Spleen (tissue), 7 donors: ENCODE data around the gene REV3L.

Experiments
- POLR2A ChIP-seq, 3 donors: fragments of 450-650 bp; IDR thresholded peaks; one replicate each; pipeline ENCODE4 v1.5.1; 2017; ENCODE audit warnings: antibody characterized with exemption in 3 of 3, mild to moderate bottlenecking in 1 of 3
- TF ChIP-seq, protein P1 (sequence below), 11 experiments: fragments of 200-600 bp in 7 of 11; fragments of 450-650 bp in 4 of 11; sonication (generic) in 4 of 11; IDR thresholded peaks in 8 of 11; conservative IDR thresholded peaks in 3 of 11; 1 replicate in 7 of 11; 2 replicates in 4 of 11; pipeline versions ENCODE4 v1.4.0 to v1.8.0; 2016 to 2021; ENCODE audit warnings: antibody characterized with exemption in 11 of 11, inconsistent platforms in 4 of 11, mild to moderate bottlenecking in 1 of 11
- donor health status: DM: no; HTN: no; CAD: no; lungs with moderate emphysema.
- donor health status: DM: no; HTN: no; CAD: no.
- donor health status: DM: no; HTN: no; CAD: no.

DNA sequence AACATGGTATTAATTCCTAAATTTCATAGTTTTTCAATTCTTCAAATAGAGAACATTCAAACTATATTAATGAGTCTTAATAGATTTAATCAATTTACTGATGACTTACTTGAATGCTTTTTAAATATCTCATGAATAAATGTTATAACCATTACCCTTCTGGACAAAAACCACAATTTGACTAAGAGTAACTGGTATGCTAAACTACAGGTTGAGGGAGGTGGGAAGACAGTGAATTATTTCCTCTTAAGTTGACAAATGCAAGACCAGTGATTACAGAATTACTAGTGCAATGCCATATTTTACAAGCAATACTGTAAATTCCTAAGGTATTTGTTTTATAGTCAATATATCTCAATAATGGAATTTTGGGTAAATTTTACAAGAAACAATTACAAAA is 65.1 kb downstream of the REV3L start:
- TF ChIP-seq, protein P1, sequence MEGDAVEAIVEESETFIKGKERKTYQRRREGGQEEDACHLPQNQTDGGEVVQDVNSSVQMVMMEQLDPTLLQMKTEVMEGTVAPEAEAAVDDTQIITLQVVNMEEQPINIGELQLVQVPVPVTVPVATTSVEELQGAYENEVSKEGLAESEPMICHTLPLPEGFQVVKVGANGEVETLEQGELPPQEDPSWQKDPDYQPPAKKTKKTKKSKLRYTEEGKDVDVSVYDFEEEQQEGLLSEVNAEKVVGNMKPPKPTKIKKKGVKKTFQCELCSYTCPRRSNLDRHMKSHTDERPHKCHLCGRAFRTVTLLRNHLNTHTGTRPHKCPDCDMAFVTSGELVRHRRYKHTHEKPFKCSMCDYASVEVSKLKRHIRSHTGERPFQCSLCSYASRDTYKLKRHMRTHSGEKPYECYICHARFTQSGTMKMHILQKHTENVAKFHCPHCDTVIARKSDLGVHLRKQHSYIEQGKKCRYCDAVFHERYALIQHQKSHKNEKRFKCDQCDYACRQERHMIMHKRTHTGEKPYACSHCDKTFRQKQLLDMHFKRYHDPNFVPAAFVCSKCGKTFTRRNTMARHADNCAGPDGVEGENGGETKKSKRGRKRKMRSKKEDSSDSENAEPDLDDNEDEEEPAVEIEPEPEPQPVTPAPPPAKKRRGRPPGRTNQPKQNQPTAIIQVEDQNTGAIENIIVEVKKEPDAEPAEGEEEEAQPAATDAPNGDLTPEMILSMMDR (IDR thresholded peaks at IDR 0.05 in 8 of 11, conservative IDR thresholded peaks at IDR 0.05 in 3 of 11), result no peak
- TF ChIP-seq POLR2A (IDR thresholded peaks at IDR 0.05), result no peak
